Vagina (tissue), 2 donors: Measurements from ENCODE around the gene TMC8. TPM values are rescaled to one million over a fixed set of nuclear protein-coding genes. Genes with fewer than 3 reads are reported as not detected.

ENCODE experiments used
- DNase-seq, 2 donors: peaks; one replicate each; pipeline ENCODE4 v3.0.0-alpha.2; 2017; ENCODE audit errors: extremely low spot score in 2 of 2
- H3K27ac ChIP-seq: fragments of 200-600 bp; sonication (generic); one replicate; pipeline ENCODE4 v1.5.1; 2019
- H3K27me3 ChIP-seq: fragments of 200-600 bp; sonication (generic); one replicate; pipeline ENCODE4 v1.5.1; 2019
- H3K36me3 ChIP-seq, 2 donors: fragments of 200-600 bp; sonication (generic); one replicate each; pipeline ENCODE4 v1.5.1; 2017 to 2019
- H3K4me1 ChIP-seq: fragments of 200-600 bp; sonication (generic); one replicate; pipeline ENCODE4 v1.5.1; 2019
- H3K4me3 ChIP-seq, 2 donors: fragments of 200-600 bp; sonication (generic); 1 replicate in 1 of 2; 2 replicates in 1 of 2; pipeline ENCODE4 v1.5.1; 2016 to 2019
- H3K9me3 ChIP-seq: fragments of 200-600 bp; sonication (generic); one replicate; pipeline ENCODE4 v1.5.1; 2019
- POLR2A ChIP-seq, 2 donors: fragments of 450-650 bp; IDR thresholded peaks; one replicate each; pipeline ENCODE4 v1.6.1; 2017; ENCODE audit warnings: antibody characterized with exemption in 2 of 2, mild to moderate bottlenecking in 2 of 2, moderate library complexity in 2 of 2
- POLR2AphosphoS5 ChIP-seq, 2 donors: sonication (generic); formaldehyde crosslinking; IDR thresholded peaks; one replicate each; pipeline ENCODE4 v1.9.0; 2017; ENCODE audit warnings: antibody characterized with exemption in 2 of 2, mild to moderate bottlenecking in 2 of 2, low read depth in 1 of 2; ENCODE audit not compliant: insufficient read depth in 1 of 2
- intact Hi-C: fragments of 100-400 bp; cut with DNase I; formaldehyde crosslinking; loops from one replicate; pipeline ENCODE4 v1.15.1; 2023
- total RNA-seq: library from RNA; depleted of rRNA; stranded (reverse); fragments of >200 nt; gene quantifications from one replicate; pipeline ENCODE4 v1.2.3, GENCODE V29; 2016
- TF ChIP-seq, protein P1 (sequence below), 3 experiments: fragments of 450-650 bp in 2 of 3; fragments of 200-600 bp in 1 of 3; sonication (generic) in 1 of 3; IDR thresholded peaks; one replicate each; pipeline ENCODE4 v1.5.1; 2017 to 2019; ENCODE audit warnings: antibody characterized with exemption in 3 of 3, mild to moderate bottlenecking in 2 of 3, moderate library complexity in 2 of 3

Gene TMC8
- total RNA-seq, 1 donor from 2014 or later = 24.6 TPM

DNA sequence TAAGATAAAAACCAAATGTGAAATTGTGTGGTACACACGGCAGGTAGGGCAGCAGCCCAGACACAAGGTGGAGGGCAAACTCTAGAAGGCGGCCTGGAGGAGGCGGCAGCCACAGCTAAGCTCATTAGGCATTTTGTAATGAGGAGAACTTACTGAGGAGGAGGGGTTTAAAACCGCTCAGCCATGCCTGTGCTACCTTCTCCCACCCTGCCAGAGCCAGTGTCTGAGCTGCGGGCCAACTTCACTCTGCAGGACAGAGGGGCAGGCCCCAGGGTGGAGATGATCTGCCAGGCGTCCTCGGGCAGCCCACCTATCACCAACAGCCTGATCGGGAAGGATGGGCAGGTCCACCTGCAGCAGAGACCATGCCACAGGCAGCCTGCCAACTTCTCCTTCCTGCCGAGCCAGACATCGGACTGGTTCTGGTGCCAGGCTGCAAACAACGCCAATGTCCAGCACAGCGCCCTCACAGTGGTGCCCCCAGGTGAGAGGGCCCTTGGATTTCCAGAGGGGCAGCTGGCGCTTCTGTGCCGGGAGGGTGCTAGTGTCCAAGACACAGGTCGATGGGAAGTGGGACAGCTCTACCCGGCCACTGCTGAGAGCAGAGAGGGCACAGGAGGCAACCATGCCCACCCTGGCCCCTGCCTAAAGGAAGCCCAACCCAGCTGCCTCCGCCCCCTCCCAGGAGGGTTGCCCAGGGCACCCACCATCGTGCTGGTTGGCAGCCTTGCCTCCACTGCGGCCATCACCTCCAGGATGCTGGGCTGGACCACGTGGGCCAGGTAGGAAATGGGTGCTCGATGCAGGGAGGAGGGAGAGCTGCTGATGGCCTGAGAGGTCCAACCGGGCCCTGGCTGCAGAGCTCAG, 33.5 kb downstream of the TMC8 start:
- Histone ChIP-seq H3K4me1 (peaks cover 9% of the 10 kb centered on the region), H3K27ac (no peak overlapping the region), H3K9me3 (no peaks in the 10 kb centered on the region), H3K36me3 (no peaks in the 10 kb centered on the region), H3K27me3 (no peaks in the 10 kb centered on the region), H3K4me3 (no peak overlapping the region)
- intact Hi-C loops = no loop called here
- TF ChIP-seq, protein P1, sequence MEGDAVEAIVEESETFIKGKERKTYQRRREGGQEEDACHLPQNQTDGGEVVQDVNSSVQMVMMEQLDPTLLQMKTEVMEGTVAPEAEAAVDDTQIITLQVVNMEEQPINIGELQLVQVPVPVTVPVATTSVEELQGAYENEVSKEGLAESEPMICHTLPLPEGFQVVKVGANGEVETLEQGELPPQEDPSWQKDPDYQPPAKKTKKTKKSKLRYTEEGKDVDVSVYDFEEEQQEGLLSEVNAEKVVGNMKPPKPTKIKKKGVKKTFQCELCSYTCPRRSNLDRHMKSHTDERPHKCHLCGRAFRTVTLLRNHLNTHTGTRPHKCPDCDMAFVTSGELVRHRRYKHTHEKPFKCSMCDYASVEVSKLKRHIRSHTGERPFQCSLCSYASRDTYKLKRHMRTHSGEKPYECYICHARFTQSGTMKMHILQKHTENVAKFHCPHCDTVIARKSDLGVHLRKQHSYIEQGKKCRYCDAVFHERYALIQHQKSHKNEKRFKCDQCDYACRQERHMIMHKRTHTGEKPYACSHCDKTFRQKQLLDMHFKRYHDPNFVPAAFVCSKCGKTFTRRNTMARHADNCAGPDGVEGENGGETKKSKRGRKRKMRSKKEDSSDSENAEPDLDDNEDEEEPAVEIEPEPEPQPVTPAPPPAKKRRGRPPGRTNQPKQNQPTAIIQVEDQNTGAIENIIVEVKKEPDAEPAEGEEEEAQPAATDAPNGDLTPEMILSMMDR (IDR thresholded peaks at IDR 0.05) = no peak
- TF ChIP-seq POLR2A (IDR thresholded peaks at IDR 0.05) (no peak), POLR2AphosphoS5 (IDR thresholded peaks at IDR 0.05; ENCODE audit: insufficient read depth in 1 of 2, low read depth in 1 of 2) (no peak)
- no peak for DNase-seq

DNA sequence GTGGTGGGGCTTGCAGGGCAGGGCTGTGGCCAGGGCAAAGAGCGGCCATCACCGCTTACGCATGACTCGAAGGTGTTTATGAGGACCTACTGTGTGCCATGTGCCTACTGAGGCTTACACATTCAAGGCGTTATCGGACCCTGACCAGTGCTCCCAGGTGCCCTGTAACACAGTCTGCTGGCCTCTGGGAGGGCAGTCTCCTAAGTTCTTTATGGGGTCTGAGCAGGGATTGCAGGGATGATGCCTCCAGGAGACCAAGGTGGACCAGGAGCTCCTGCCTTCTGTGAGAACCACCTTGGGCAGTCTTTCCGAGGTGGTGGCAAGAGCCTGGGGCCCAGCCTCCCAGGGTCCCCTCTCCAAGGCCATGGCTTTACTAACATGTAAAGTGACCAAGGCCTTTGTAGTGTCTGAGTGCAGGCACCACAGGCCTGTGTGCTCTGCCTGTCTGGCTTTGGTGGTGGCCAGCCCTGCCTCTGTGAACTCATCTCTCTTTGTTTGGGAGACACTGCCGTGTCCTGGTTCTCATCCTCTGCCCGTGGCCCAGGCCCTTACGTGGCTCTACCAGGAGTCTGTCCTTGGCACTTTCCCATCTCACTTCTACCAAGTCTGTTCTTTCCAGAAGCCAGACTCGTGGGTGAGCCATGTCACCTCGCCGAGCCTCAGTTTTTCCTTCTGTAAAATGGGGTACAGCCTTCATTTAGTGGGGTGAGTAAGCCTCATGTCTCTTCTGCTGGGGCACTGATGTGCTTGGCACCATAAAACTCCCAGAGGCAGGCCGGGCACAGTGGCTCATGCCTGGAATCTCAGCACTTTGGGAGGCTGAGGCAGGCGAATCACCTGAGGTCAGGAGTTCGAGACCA, 34.4 kb downstream of the TMC8 start:
- intact Hi-C loops = no loop called here
- Histone ChIP-seq H3K9me3 (no peaks in the 10 kb centered on the region), H3K27ac (no peak overlapping the region), H3K27me3 (no peaks in the 10 kb centered on the region), H3K4me1 (peaks cover 18% of the 10 kb centered on the region), H3K4me3 (no peak overlapping the region), H3K36me3 (no peaks in the 10 kb centered on the region)
- TF ChIP-seq POLR2A (IDR thresholded peaks at IDR 0.05) (no peak), POLR2AphosphoS5 (IDR thresholded peaks at IDR 0.05; ENCODE audit: insufficient read depth in 1 of 2, low read depth in 1 of 2) (no peak)
- TF ChIP-seq, protein P1 (IDR thresholded peaks at IDR 0.05) = no peak
- no peak for DNase-seq

GRCh38 chr17:78166416-78166815, 35.8 kb downstream of the TMC8 start:
- Histone ChIP-seq H3K9me3 (no peaks in the 10 kb centered on the region), H3K36me3 (no peaks in the 10 kb centered on the region), H3K4me1 (peaks cover 22% of the 10 kb centered on the region), H3K4me3 (no peak overlapping the region), H3K27ac (no peak overlapping the region), H3K27me3 (no peaks in the 10 kb centered on the region)
- TF ChIP-seq, protein P1 (IDR thresholded peaks at IDR 0.05) = no peak
- TF ChIP-seq POLR2AphosphoS5 (IDR thresholded peaks at IDR 0.05; ENCODE audit: insufficient read depth in 1 of 2, low read depth in 1 of 2) (no peak), POLR2A (IDR thresholded peaks at IDR 0.05) (no peak)
- DNase-seq = no peak
- intact Hi-C loops = no loop called here

GRCh38 chr17:78168242-78168902, 37.8 kb downstream of the TMC8 start, which contains the start of gene SYNGR2:
TSS of gene SYNGR2 (plus strand) at chr17:78168581. CDS start at chr17:78168617, 36 bp downstream.
- Histone ChIP-seq H3K9me3 (no peaks in the 10 kb centered on the region), H3K4me1 (peaks cover 42% of the 10 kb centered on the region), H3K27ac (peak within 1 kb of the TSS; percentile 88), H3K4me3 (peak within 1 kb of the TSS; percentile 80 to 88), H3K36me3 (no peaks in the 10 kb centered on the region), H3K27me3 (no peaks in the 10 kb centered on the region)
- intact Hi-C loops = no loop called here
- no peak for DNase-seq
- TF ChIP-seq, protein P1 (IDR thresholded peaks at IDR 0.05) = no peak
- TF ChIP-seq POLR2AphosphoS5 (IDR thresholded peaks at IDR 0.05; ENCODE audit: insufficient read depth in 1 of 2, low read depth in 1 of 2) (no peak), POLR2A (IDR thresholded peaks at IDR 0.05) (peak in 1 of 2 donors; percentile 73)
